ENCODE measurements around the gene PDGFRB. TPM values are rescaled to one million over a fixed set of nuclear protein-coding genes. Genes with fewer than 3 reads are reported as not detected.

PDGFRB gene
- total RNA-seq, 1 experiment from 2014 or later: 1.8 TPM

GRCh38 chr5:150135557-150136304 is 19.9 kb downstream of the PDGFRB start:
- Histone ChIP-seq H3K4me3 (ENCODE audit: low read depth in 2 of 2, low read length in 2 of 2) (no peak overlapping the region), H3K27ac (ENCODE audit: low read length) (no peak overlapping the region), H3K27me3 (ENCODE audit: control insufficient read depth, insufficient read depth, low read length) (no peaks in the 10 kb centered on the region), H3K4me1 (ENCODE audit: control insufficient read depth, insufficient read depth, low read length) (peaks cover 14% of the 10 kb centered on the region), H3K36me3 (ENCODE audit: control insufficient read depth, insufficient read depth, low read length) (no peaks in the 10 kb centered on the region), H3K9me3 (ENCODE audit: control insufficient read depth, insufficient read depth, low read depth, low read length) (no peaks in the 10 kb centered on the region)
- DNase-seq (ENCODE audit: low read depth, low spot score) (no peak), ATAC-seq (no peak)
- in situ Hi-C loops (cut with HindIII; ENCODE audit: low pct_unique_long_range_greater_than_20kb, low sequenced_read_pairs) (no loop called here), intact Hi-C loops (cut with micrococcal nuclease; ENCODE audit: unreplicated experiment) (no loop called here)
- CTCF ChIA-PET: no interaction called here
- TF ChIP-seq POLR2AphosphoS5 (IDR thresholded peaks at IDR 0.05; ENCODE audit: low read depth, low read length): no peak
- TF ChIP-seq TCF7L2 (IDR thresholded peaks at IDR 0.05; ENCODE audit: low read depth, low read length): no peak
- no peak for TF ChIP-seq REST (IDR thresholded peaks at IDR 0.05; ENCODE audit: insufficient read depth in 1 of 2, low read depth in 2 of 2, low read length in 1 of 2)
- no peak for TF ChIP-seq SIN3A (IDR thresholded peaks at IDR 0.05; ENCODE audit: borderline replicate concordance, insufficient read depth, low read depth, low read length)
- TF ChIP-seq, protein P1, sequence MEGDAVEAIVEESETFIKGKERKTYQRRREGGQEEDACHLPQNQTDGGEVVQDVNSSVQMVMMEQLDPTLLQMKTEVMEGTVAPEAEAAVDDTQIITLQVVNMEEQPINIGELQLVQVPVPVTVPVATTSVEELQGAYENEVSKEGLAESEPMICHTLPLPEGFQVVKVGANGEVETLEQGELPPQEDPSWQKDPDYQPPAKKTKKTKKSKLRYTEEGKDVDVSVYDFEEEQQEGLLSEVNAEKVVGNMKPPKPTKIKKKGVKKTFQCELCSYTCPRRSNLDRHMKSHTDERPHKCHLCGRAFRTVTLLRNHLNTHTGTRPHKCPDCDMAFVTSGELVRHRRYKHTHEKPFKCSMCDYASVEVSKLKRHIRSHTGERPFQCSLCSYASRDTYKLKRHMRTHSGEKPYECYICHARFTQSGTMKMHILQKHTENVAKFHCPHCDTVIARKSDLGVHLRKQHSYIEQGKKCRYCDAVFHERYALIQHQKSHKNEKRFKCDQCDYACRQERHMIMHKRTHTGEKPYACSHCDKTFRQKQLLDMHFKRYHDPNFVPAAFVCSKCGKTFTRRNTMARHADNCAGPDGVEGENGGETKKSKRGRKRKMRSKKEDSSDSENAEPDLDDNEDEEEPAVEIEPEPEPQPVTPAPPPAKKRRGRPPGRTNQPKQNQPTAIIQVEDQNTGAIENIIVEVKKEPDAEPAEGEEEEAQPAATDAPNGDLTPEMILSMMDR (IDR thresholded peaks at IDR 0.05): no peak
- no TSS peak for BruUV-seq (replicated peaks)
- POLR2A ChIA-PET: interaction anchor here (0.9 kb wide), 1 partner anchor 217 kb away, joined by 3 read pairs; no protein-coding TSS in a partner anchor

DNA sequence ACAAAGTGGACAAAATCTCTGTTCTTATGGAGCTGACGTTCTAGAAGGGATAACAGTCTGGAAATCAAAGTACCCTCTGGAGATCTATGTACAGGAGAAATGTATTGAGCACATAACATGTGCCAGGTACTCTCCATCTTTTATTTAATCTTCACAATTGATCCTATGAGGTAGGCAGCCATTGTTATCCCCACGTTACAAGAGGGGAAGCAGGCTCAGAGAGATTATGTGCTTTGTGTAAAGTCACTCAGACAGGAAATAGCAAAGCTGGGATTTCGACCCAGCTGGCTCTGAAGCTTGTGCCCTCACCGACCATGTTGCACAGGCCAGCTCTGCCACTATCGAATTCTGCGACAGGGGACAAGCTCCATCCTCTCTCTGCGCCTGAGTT is 21.5 kb downstream of the PDGFRB start:
- peaks cover 20% of the 10 kb centered on the region for H3K4me1 ChIP-seq (ENCODE audit: control insufficient read depth, insufficient read depth, low read length)
- H3K27ac ChIP-seq (ENCODE audit: low read length): no peak overlapping the region
- intact Hi-C loops (cut with micrococcal nuclease; ENCODE audit: unreplicated experiment): no loop called here
- ChIA-PET CTCF (no interaction called here), POLR2A (no interaction called here)
- no TSS peak for BruUV-seq (replicated peaks)
- DNase-seq (ENCODE audit: low read depth, low spot score): no peak
- no peak overlapping the region for H3K4me3 ChIP-seq (ENCODE audit: low read depth in 2 of 2, low read length in 2 of 2)
- H3K36me3 ChIP-seq (ENCODE audit: control insufficient read depth, insufficient read depth, low read length): no peaks in the 10 kb centered on the region
- H3K9me3 ChIP-seq (ENCODE audit: control insufficient read depth, insufficient read depth, low read depth, low read length): no peaks in the 10 kb centered on the region
- in situ Hi-C loops (cut with HindIII; ENCODE audit: low pct_unique_long_range_greater_than_20kb, low sequenced_read_pairs): no loop called here
- TF ChIP-seq SIN3A (IDR thresholded peaks at IDR 0.05; ENCODE audit: borderline replicate concordance, insufficient read depth, low read depth, low read length) (no peak), POLR2AphosphoS5 (IDR thresholded peaks at IDR 0.05; ENCODE audit: low read depth, low read length) (no peak), REST (IDR thresholded peaks at IDR 0.05; ENCODE audit: insufficient read depth in 1 of 2, low read depth in 2 of 2, low read length in 1 of 2) (no peak), TCF7L2 (IDR thresholded peaks at IDR 0.05; ENCODE audit: low read depth, low read length) (no peak)
- TF ChIP-seq, protein P1 (IDR thresholded peaks at IDR 0.05): no peak
- ATAC-seq: no peak
- no peaks in the 10 kb centered on the region for H3K27me3 ChIP-seq (ENCODE audit: control insufficient read depth, insufficient read depth, low read length)
